Gastrocnemius medialis (tissue), 4 donors: ENCODE data around the gene BBX. TPM values are rescaled to one million over a fixed set of nuclear protein-coding genes. Genes with fewer than 3 reads are reported as not detected.

Experiments
- ATAC-seq, 2 donors: fragments of 150-250 bp; one replicate each; pipeline ENCODE4 v1.9.1; 2016
- DNase-seq, 2 donors: peaks; one replicate each; pipeline ENCODE4 v3.0.0-alpha.2; 2019
- H3K27ac ChIP-seq, 4 donors: fragments of 200-600 bp; sonication (generic); 1 replicate in 1 of 4; 2 replicates in 3 of 4; pipeline ENCODE4 v1.5.1; 2016 to 2018; ENCODE audit warnings: mild to moderate bottlenecking in 2 of 4, moderate library complexity in 1 of 4
- H3K27me3 ChIP-seq, 3 donors: fragments of 200-600 bp; sonication (generic) in 2 of 3; 1 replicate in 1 of 3; 2 replicates in 2 of 3; pipeline versions ENCODE4 v1.5.1 to v1.6.0; 2016 to 2019; ENCODE audit warnings: mild to moderate bottlenecking in 1 of 3, moderate library complexity in 1 of 3
- H3K36me3 ChIP-seq, 2 donors: fragments of 200-600 bp; sonication (generic) in 1 of 2; one replicate each; pipeline ENCODE4 v1.5.1; 2017 to 2018
- H3K4me1 ChIP-seq, 2 donors: fragments of 200-600 bp; sonication (generic) in 1 of 2; one replicate each; pipeline ENCODE4 v1.5.1; 2016 to 2017; ENCODE audit warnings: mild to moderate bottlenecking in 2 of 2
- H3K4me3 ChIP-seq, 4 donors: fragments of 200-600 bp; sonication (generic) in 3 of 4; 1 replicate in 1 of 4; 2 replicates in 3 of 4; pipeline ENCODE4 v1.5.1; 2016 to 2019; ENCODE audit warnings: mild to moderate bottlenecking in 2 of 4
- H3K9me3 ChIP-seq, 3 donors: fragments of 200-600 bp; sonication (generic) in 2 of 3; 1 replicate in 1 of 3; 2 replicates in 2 of 3; pipeline ENCODE4 v1.5.1; 2016 to 2019
- CTCF ChIP-seq, 5 experiments: fragments of 450-650 bp in 3 of 5; fragments of 200-600 bp in 2 of 5; sonication (generic) in 2 of 5; IDR thresholded peaks in 4 of 5; conservative IDR thresholded peaks in 1 of 5; 1 replicate in 4 of 5; 2 replicates in 1 of 5; pipeline ENCODE4 v1.5.1; 2016 to 2019; ENCODE audit warnings: antibody characterized with exemption in 5 of 5, mild to moderate bottlenecking in 3 of 5, moderate library complexity in 3 of 5
- POLR2A ChIP-seq, 2 donors: fragments of 450-650 bp; IDR thresholded peaks; one replicate each; pipeline ENCODE4 v1.6.1; 2017; ENCODE audit warnings: antibody characterized with exemption in 2 of 2, mild to moderate bottlenecking in 2 of 2, moderate library complexity in 2 of 2
- in situ Hi-C, 4 donors: fragments of 200-750 bp; cut with MboI; loops; one replicate each; pipeline versions ENCODE4 v1.15.0 to v1.8.0; 2017; ENCODE audit warnings: low sequenced_read_pairs in 4 of 4
- intact Hi-C: fragments of 100-400 bp; cut with DNase I; formaldehyde crosslinking; loops from one replicate; pipeline ENCODE4 v1.15.1; 2023; ENCODE audit warnings: low total_unique reads
- total RNA-seq, 4 donors: library from RNA; depleted of rRNA; stranded (reverse); fragments of >200 nt; gene quantifications; one replicate each; pipeline versions ENCODE4 v1.1.0 to v1.2.3, GENCODE V29; 2016

The BBX gene
- total RNA-seq, 4 donors from 2014 or later: 15.2 to 48.3 (median 20.1) TPM

DNA sequence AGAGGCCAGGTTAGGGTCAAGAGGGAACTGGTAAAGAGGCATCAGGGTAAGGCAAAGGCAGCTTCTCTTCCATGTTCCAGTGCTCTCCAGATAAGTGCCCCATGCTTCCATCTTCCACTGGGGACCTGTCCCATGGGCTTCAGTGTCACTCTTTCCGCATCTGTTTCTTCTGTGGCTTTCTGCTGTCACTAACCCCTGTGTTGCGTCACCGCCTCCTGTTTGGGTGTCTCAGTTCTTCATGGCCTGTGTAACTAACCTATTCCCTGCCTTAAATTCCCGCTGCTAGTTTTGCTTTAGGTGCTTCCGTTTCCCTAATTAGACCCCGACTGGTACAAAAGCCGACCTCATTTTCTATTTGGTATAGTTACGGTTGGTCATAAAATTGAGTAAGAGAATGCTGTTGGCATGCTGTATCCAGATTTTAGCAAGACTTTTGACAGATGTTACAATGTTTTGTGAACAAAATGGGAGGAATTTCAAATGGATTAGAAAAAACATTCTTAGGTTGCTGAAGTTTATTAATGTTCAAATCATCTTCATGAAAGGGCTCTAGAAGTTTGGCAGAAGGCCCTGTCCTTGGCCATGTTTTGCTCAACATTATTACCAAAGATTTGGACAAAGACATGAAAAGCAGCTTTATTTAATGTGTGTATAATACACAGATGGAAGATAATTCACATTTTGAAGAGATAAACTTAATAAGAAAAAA lies 245.3 kb downstream of the BBX start:
- ATAC-seq (peak; percentile 33 to 36), DNase-seq (peak in 1 of 2 donors; percentile 16)
- peak overlapping the region in 1 of 4 donors; percentile 16 for H3K27ac ChIP-seq
- no peaks in the 10 kb centered on the region for H3K4me1 ChIP-seq
- no peaks in the 10 kb centered on the region for H3K27me3 ChIP-seq
- H3K36me3 ChIP-seq: no peaks in the 10 kb centered on the region
- no peaks in the 10 kb centered on the region for H3K9me3 ChIP-seq
- TF ChIP-seq CTCF (IDR thresholded peaks at IDR 0.05 in 4 of 5, conservative IDR thresholded peaks at IDR 0.05 in 1 of 5): no peak
- TF ChIP-seq POLR2A (IDR thresholded peaks at IDR 0.05): no peak
- intact Hi-C loops: no loop called here
- H3K4me3 ChIP-seq: no peak overlapping the region
- in situ Hi-C loops: no loop called here

GRCh38 chr3:107769882-107770281 lies 247.1 kb downstream of the BBX start:
- in situ Hi-C loops (no loop called here), intact Hi-C loops (no loop called here)
- Histone ChIP-seq H3K27me3 (no peaks in the 10 kb centered on the region), H3K4me3 (no peak overlapping the region), H3K36me3 (no peaks in the 10 kb centered on the region), H3K27ac (no peak overlapping the region), H3K9me3 (no peaks in the 10 kb centered on the region), H3K4me1 (no peaks in the 10 kb centered on the region)
- ATAC-seq (no peak), DNase-seq (no peak)
- TF ChIP-seq POLR2A (IDR thresholded peaks at IDR 0.05) (no peak), CTCF (IDR thresholded peaks at IDR 0.05 in 4 of 5, conservative IDR thresholded peaks at IDR 0.05 in 1 of 5) (no peak)

DNA sequence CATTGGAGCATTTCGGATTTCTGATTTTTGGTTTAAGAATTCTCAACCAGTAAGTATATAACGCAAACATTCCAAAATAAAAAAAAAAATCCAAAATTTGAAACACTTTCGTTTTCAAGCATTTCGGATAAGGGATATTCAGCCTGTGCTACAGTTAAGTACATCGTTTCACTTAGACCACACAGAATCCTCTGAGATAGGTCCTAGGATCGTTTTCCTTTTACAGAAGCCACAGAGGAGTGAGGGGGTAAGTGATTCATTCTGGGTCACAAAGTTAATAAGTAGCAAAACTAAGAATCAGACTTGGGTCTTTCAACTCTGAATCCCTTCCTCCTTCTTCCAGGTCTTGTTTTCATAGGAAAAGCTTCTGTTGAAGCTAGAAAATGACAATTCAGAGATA lies 249.3 kb downstream of the BBX start:
- DNase-seq (no peak), ATAC-seq (no peak)
- Histone ChIP-seq H3K36me3 (no peaks in the 10 kb centered on the region), H3K9me3 (no peaks in the 10 kb centered on the region), H3K27ac (no peak overlapping the region), H3K27me3 (no peaks in the 10 kb centered on the region), H3K4me3 (no peak overlapping the region), H3K4me1 (no peaks in the 10 kb centered on the region)
- TF ChIP-seq CTCF (IDR thresholded peaks at IDR 0.05 in 4 of 5, conservative IDR thresholded peaks at IDR 0.05 in 1 of 5): no peak
- no peak for TF ChIP-seq POLR2A (IDR thresholded peaks at IDR 0.05)
- in situ Hi-C loops (no loop called here), intact Hi-C loops (no loop called here)

GRCh38 chr3:107775974-107776373 lies 253.2 kb downstream of the BBX start:
- TF ChIP-seq CTCF (IDR thresholded peaks at IDR 0.05 in 4 of 5, conservative IDR thresholded peaks at IDR 0.05 in 1 of 5): no peak
- TF ChIP-seq POLR2A (IDR thresholded peaks at IDR 0.05): no peak
- Histone ChIP-seq H3K27ac (no peak overlapping the region), H3K4me3 (no peak overlapping the region), H3K4me1 (no peaks in the 10 kb centered on the region), H3K27me3 (no peaks in the 10 kb centered on the region), H3K36me3 (no peaks in the 10 kb centered on the region), H3K9me3 (no peaks in the 10 kb centered on the region)
- intact Hi-C loops: no loop called here
- DNase-seq (no peak), ATAC-seq (no peak)
- in situ Hi-C loops: no loop called here

- no peak for DNase-seq
- Histone ChIP-seq H3K36me3 (peaks cover 0 to 15% of the 10 kb centered on the region in 2 donors), H3K4me3 (no peak overlapping the region), H3K27me3 (no peaks in the 10 kb centered on the region), H3K4me1 (no peaks in the 10 kb centered on the region), H3K27ac (no peak overlapping the region), H3K9me3 (no peaks in the 10 kb centered on the region)
- in situ Hi-C loops: no loop called here
- intact Hi-C loops: no loop called here
- TF ChIP-seq CTCF (IDR thresholded peaks at IDR 0.05 in 4 of 5, conservative IDR thresholded peaks at IDR 0.05 in 1 of 5) (no peak), POLR2A (IDR thresholded peaks at IDR 0.05) (no peak)
- no peak for ATAC-seq
Measured at GRCh38 chr3:107781253-107781652, 258.5 kb downstream of the BBX start.
